ENCODE data around the gene SULT4A1.

The SULT4A1 gene

GRCh38 chr22:43829904-43830851 is 32.1 kb downstream of the SULT4A1 start:
- H3K27ac ChIP-seq (ENCODE audit: low read length), result no peak overlapping the region

GRCh38 chr22:43828998-43829782 is 33.1 kb downstream of the SULT4A1 start:
- Histone ChIP-seq H3K4me1 (ENCODE audit: control insufficient read depth in 1 of 2, insufficient read depth in 2 of 2, low read length in 2 of 2) (peaks cover 3 to 5% of the 10 kb centered on the region in 2 donors), H3K36me3 (ENCODE audit: control insufficient read depth in 1 of 2, insufficient read depth in 2 of 2, low read length in 2 of 2) (no peaks in the 10 kb centered on the region), H3K9me3 (ENCODE audit: control insufficient read depth in 1 of 2, low read length in 2 of 2) (no peaks in the 10 kb centered on the region), H3K27me3 (ENCODE audit: low read depth, low read length) (no peaks in the 10 kb centered on the region), H3K27ac (ENCODE audit: low read length) (no peak overlapping the region), H3K4me3 (ENCODE audit: low read depth in 1 of 2, low read length in 2 of 2) (no peak overlapping the region)

More at GRCh38 chr22:43829904-43830851, 32.1 kb downstream of the SULT4A1 start:
- Histone ChIP-seq H3K9me3 (ENCODE audit: control insufficient read depth in 1 of 2, low read length in 2 of 2) (no peaks in the 10 kb centered on the region), H3K36me3 (ENCODE audit: control insufficient read depth in 1 of 2, insufficient read depth in 2 of 2, low read length in 2 of 2) (no peaks in the 10 kb centered on the region), H3K27me3 (ENCODE audit: low read depth, low read length) (no peaks in the 10 kb centered on the region), H3K4me1 (ENCODE audit: control insufficient read depth in 1 of 2, insufficient read depth in 2 of 2, low read length in 2 of 2) (peaks cover 2 to 5% of the 10 kb centered on the region in 2 donors), H3K4me3 (ENCODE audit: low read depth in 1 of 2, low read length in 2 of 2) (no peak overlapping the region)

- H3K27me3 ChIP-seq (ENCODE audit: low read depth, low read length), result peaks cover 1% of the 10 kb centered on the region
- no peaks in the 10 kb centered on the region for H3K9me3 ChIP-seq (ENCODE audit: control insufficient read depth in 1 of 2, low read length in 2 of 2)
- no peak overlapping the region for H3K27ac ChIP-seq (ENCODE audit: low read length)
- no peaks in the 10 kb centered on the region for H3K36me3 ChIP-seq (ENCODE audit: control insufficient read depth in 1 of 2, insufficient read depth in 2 of 2, low read length in 2 of 2)
- no peak overlapping the region for H3K4me3 ChIP-seq (ENCODE audit: low read depth in 1 of 2, low read length in 2 of 2)
- H3K4me1 ChIP-seq (ENCODE audit: control insufficient read depth in 1 of 2, insufficient read depth in 2 of 2, low read length in 2 of 2), result peaks cover 3 to 5% of the 10 kb centered on the region in 2 donors
Observed at GRCh38 chr22:43828725-43828997, 33.7 kb downstream of the SULT4A1 start.

- H3K36me3 ChIP-seq (ENCODE audit: control insufficient read depth in 1 of 2, insufficient read depth in 2 of 2, low read length in 2 of 2), result no peaks in the 10 kb centered on the region
- peaks cover 3% of the 10 kb centered on the region for H3K27me3 ChIP-seq (ENCODE audit: low read depth, low read length)
- no peaks in the 10 kb centered on the region for H3K9me3 ChIP-seq (ENCODE audit: control insufficient read depth in 1 of 2, low read length in 2 of 2)
- no peak overlapping the region for H3K4me3 ChIP-seq (ENCODE audit: low read depth in 1 of 2, low read length in 2 of 2)
- no peak overlapping the region for H3K27ac ChIP-seq (ENCODE audit: low read length)
- peaks cover 3 to 5% of the 10 kb centered on the region in 2 donors for H3K4me1 ChIP-seq (ENCODE audit: control insufficient read depth in 1 of 2, insufficient read depth in 2 of 2, low read length in 2 of 2)
Observed at GRCh38 chr22:43827926-43828724, 34.2 kb downstream of the SULT4A1 start.

GRCh38 chr22:43827003-43827735 is 35.1 kb downstream of the SULT4A1 start:
- H3K27me3 ChIP-seq (ENCODE audit: low read depth, low read length), result peaks cover 3% of the 10 kb centered on the region
- H3K36me3 ChIP-seq (ENCODE audit: control insufficient read depth in 1 of 2, insufficient read depth in 2 of 2, low read length in 2 of 2), result no peaks in the 10 kb centered on the region
- no peak overlapping the region for H3K4me3 ChIP-seq (ENCODE audit: low read depth in 1 of 2, low read length in 2 of 2)
- peak overlapping the region; percentile 56 for H3K27ac ChIP-seq (ENCODE audit: low read length)
- H3K9me3 ChIP-seq (ENCODE audit: control insufficient read depth in 1 of 2, low read length in 2 of 2), result no peaks in the 10 kb centered on the region
- peaks cover 3 to 5% of the 10 kb centered on the region in 2 donors for H3K4me1 ChIP-seq (ENCODE audit: control insufficient read depth in 1 of 2, insufficient read depth in 2 of 2, low read length in 2 of 2)

DNA sequence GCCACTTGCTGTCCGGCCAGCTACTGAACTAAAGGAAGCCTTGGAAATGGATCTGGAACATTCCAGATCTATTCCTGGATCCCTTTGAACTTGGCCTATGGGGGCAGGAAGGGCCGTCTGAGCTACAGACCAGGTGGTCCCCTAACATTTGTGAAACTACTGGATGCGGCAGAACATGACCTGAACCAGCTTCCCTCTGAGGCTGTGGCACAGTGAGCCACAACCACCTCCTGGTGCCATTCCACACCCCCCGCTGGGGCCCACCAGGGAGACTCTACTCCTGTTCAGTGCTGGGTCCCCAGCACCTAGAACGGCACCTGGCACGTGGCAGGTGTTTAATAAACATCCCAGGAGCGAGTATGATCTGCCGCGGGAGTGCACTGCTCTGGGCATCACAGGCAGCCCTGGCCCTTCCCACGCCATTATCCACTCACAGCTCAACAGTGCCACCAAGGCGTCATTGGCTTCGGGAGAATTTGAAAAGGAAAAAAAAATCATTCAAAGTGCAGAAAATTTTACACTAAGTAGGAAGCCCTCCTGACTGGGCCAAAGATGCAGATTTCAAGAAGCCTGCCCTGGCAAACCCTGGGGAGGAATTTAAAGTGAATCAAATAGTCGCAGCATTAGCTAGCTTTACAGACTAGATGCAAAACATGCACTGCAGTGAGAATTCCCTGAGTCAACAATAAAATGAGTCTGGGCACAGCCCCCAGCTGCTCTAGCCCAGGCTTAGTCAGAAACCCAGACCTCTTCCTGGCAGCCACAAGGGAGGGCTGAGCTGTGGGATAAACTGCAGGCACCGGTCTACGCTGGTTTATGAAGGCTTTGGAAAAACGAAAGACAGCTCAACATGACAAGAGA is 35.9 kb downstream of the SULT4A1 start:
- Histone ChIP-seq H3K27me3 (ENCODE audit: low read depth, low read length) (peaks cover 3% of the 10 kb centered on the region), H3K27ac (ENCODE audit: low read length) (peak overlapping the region; percentile 56), H3K36me3 (ENCODE audit: control insufficient read depth in 1 of 2, insufficient read depth in 2 of 2, low read length in 2 of 2) (no peaks in the 10 kb centered on the region), H3K4me1 (ENCODE audit: control insufficient read depth in 1 of 2, insufficient read depth in 2 of 2, low read length in 2 of 2) (peaks cover 3 to 5% of the 10 kb centered on the region in 2 donors), H3K4me3 (ENCODE audit: low read depth in 1 of 2, low read length in 2 of 2) (no peak overlapping the region), H3K9me3 (ENCODE audit: control insufficient read depth in 1 of 2, low read length in 2 of 2) (no peaks in the 10 kb centered on the region)

GRCh38 chr22:43825651-43826050 is 36.7 kb downstream of the SULT4A1 start:
- Histone ChIP-seq H3K9me3 (ENCODE audit: control insufficient read depth in 1 of 2, low read length in 2 of 2) (no peaks in the 10 kb centered on the region), H3K36me3 (ENCODE audit: control insufficient read depth in 1 of 2, insufficient read depth in 2 of 2, low read length in 2 of 2) (no peaks in the 10 kb centered on the region), H3K27ac (ENCODE audit: low read length) (no peak overlapping the region), H3K27me3 (ENCODE audit: low read depth, low read length) (peaks cover 3% of the 10 kb centered on the region), H3K4me1 (ENCODE audit: control insufficient read depth in 1 of 2, insufficient read depth in 2 of 2, low read length in 2 of 2) (peaks cover 3 to 5% of the 10 kb centered on the region in 2 donors), H3K4me3 (ENCODE audit: low read depth in 1 of 2, low read length in 2 of 2) (no peak overlapping the region)

DNA sequence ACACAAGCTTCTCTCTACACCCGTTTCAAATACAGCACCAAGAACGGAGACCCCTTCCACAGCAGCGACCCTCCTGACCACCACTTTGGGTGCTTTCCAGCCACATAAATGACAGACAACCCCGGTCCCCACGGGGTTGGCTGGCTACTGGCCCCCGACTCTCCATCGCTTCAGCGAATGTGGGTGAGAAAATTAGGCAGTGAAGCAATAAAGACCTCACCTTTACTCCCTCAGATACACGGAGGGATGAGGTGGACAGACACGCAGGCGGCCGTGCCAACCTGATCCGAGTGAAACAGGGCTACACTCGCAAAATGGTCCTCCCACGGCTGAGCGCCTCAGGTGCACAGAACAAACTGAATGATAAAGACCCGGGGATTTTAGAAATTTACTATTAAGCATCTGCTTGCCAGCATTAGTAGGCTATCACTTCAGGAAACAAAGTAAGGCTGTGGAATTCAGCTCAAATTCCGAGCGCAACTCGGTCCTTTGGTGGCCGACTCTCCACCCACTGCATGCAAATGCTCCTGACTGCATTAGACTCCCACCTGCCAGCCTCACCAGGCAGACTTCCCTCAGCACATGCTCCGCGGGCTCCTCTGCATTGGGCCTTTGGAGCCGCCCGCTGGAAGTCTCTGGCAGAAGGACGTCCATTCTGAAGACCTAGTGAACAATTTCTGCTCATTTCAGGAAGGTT is 37.4 kb downstream of the SULT4A1 start:
- peaks cover 3% of the 10 kb centered on the region for H3K27me3 ChIP-seq (ENCODE audit: low read depth, low read length)
- no peak overlapping the region for H3K27ac ChIP-seq (ENCODE audit: low read length)
- no peak overlapping the region for H3K4me3 ChIP-seq (ENCODE audit: low read depth in 1 of 2, low read length in 2 of 2)
- no peaks in the 10 kb centered on the region for H3K36me3 ChIP-seq (ENCODE audit: control insufficient read depth in 1 of 2, insufficient read depth in 2 of 2, low read length in 2 of 2)
- no peaks in the 10 kb centered on the region for H3K9me3 ChIP-seq (ENCODE audit: control insufficient read depth in 1 of 2, low read length in 2 of 2)
- H3K4me1 ChIP-seq (ENCODE audit: control insufficient read depth in 1 of 2, insufficient read depth in 2 of 2, low read length in 2 of 2), result peaks cover 3 to 5% of the 10 kb centered on the region in 2 donors

- Histone ChIP-seq H3K4me3 (ENCODE audit: low read depth in 1 of 2, low read length in 2 of 2) (no peak overlapping the region), H3K9me3 (ENCODE audit: control insufficient read depth in 1 of 2, low read length in 2 of 2) (no peaks in the 10 kb centered on the region), H3K4me1 (ENCODE audit: control insufficient read depth in 1 of 2, insufficient read depth in 2 of 2, low read length in 2 of 2) (peaks cover 3 to 5% of the 10 kb centered on the region in 2 donors), H3K27me3 (ENCODE audit: low read depth, low read length) (peaks cover 3% of the 10 kb centered on the region), H3K36me3 (ENCODE audit: control insufficient read depth in 1 of 2, insufficient read depth in 2 of 2, low read length in 2 of 2) (no peaks in the 10 kb centered on the region), H3K27ac (ENCODE audit: low read length) (no peak overlapping the region)
Observed at GRCh38 chr22:43823911-43824665, 38.2 kb downstream of the SULT4A1 start.
